IMR-90 (cell line): ENCODE measurements around the gene FTHL17. TPM values are rescaled to one million over a fixed set of nuclear protein-coding genes. Genes with fewer than 3 reads are reported as not detected.

ENCODE experiments used
- ATAC-seq: fragments of 200-7000 bp; cut with Tn5 transposase; 2 replicates; pipeline ENCODE4 v1.9.1; 2020; ENCODE audit warnings: low read depth, mild to moderate bottlenecking, moderate library complexity
- BruUV-seq: library from RNA; stranded (reverse); fragments of 400-500 nt; replicated peaks from 2 replicates; lab custom pipeline; 2021; lab: Mats Ljungman, UMichigan
- CTCF ChIA-PET: fragments of 300-600 bp; formaldehyde crosslinking; extraction: SDS; loops from one replicate; lab custom pipeline; 2021; ENCODE audit warnings: antibody characterized with exemption; lab: Yijun Ruan, JAX
- POLR2A ChIA-PET: fragments of 300-600 bp; sonication (Branson Sonifier 250); formaldehyde crosslinking; loops from one replicate; lab custom pipeline; 2022; ENCODE audit warnings: antibody characterized with exemption; ENCODE audit not compliant: unreplicated experiment; lab: Charles Lee
- DNase-seq: peaks from one replicate; pipeline ENCODE4 v3.0.0; 2013
- H2AFZ ChIP-seq: replicated peaks from 2 replicates; pipeline ENCODE3; 2013; ENCODE audit warnings: low read length, mild to moderate bottlenecking; ENCODE audit not compliant: poor library complexity
- H2AK5ac ChIP-seq: 2 replicates; pipeline ENCODE4 v1.6.1; 2013; ENCODE audit warnings: low read depth, low read length, inconsistent platforms
- H2AK9ac ChIP-seq: replicated peaks from 2 replicates; pipeline ENCODE3; 2013; ENCODE audit warnings: mild to moderate bottlenecking, low read depth, low read length, moderate library complexity; ENCODE audit not compliant: poor library complexity
- H2BK120ac ChIP-seq: 2 replicates; pipeline ENCODE4 v1.6.1; 2013; ENCODE audit warnings: low read depth, low read length, inconsistent platforms
- H2BK15ac ChIP-seq: 3 replicates; pipeline ENCODE4 v1.6.1; 2013; ENCODE audit warnings: low read depth, low read length, inconsistent platforms
- H2BK20ac ChIP-seq: 2 replicates; pipeline ENCODE4 v1.6.1; 2013; ENCODE audit warnings: low read depth, mild to moderate bottlenecking, inconsistent platforms, low read length, moderate library complexity
- H2BK5ac ChIP-seq: 2 replicates; pipeline ENCODE4 v1.6.1; 2013; ENCODE audit warnings: mild to moderate bottlenecking, low read depth, low read length, inconsistent platforms; ENCODE audit not compliant: poor library complexity, severe bottlenecking
- H3K14ac ChIP-seq: replicated peaks from 2 replicates; pipeline ENCODE4 v1.6.1; 2013; ENCODE audit warnings: low read depth, low read length, inconsistent platforms
- H3K18ac ChIP-seq: 2 replicates; pipeline ENCODE4 v1.6.1; 2013; ENCODE audit warnings: low read depth, low read length, control low read depth
- H3K23ac ChIP-seq: 2 replicates; pipeline ENCODE4 v1.6.1; 2013; ENCODE audit warnings: low read depth, low read length, inconsistent platforms
- H3K27ac ChIP-seq: 2 replicates; pipeline ENCODE4 v1.5.1; 2013; ENCODE audit warnings: mild to moderate bottlenecking, control low read depth, low read length; ENCODE audit not compliant: insufficient read depth
- H3K27me3 ChIP-seq: 2 replicates; pipeline ENCODE4 v1.6.1; 2013; ENCODE audit warnings: low read length; ENCODE audit not compliant: control insufficient read depth, insufficient read depth
- H3K36me3 ChIP-seq: 2 replicates; pipeline ENCODE4 v1.6.1; 2013; ENCODE audit warnings: low read length, mixed read lengths; ENCODE audit not compliant: control insufficient read depth, insufficient read depth
- H3K4ac ChIP-seq: 2 replicates; pipeline ENCODE4 v1.6.1; 2013; ENCODE audit warnings: low read depth, low read length, inconsistent platforms
- H3K4me1 ChIP-seq: 2 replicates; pipeline ENCODE4 v1.6.1; 2013; ENCODE audit warnings: low read length, mixed read lengths; ENCODE audit not compliant: control insufficient read depth, insufficient read depth
- H3K4me2 ChIP-seq: 2 replicates; pipeline ENCODE4 v1.6.1; 2013; ENCODE audit warnings: low read depth, mild to moderate bottlenecking, control low read depth, low read length, moderate library complexity
- H3K4me3 ChIP-seq: 2 replicates; pipeline ENCODE4 v1.5.1; 2013; ENCODE audit warnings: low read depth, mild to moderate bottlenecking, control low read depth, low read length, moderate library complexity; ENCODE audit not compliant: insufficient read depth
- H3K56ac ChIP-seq: 2 replicates; pipeline ENCODE4 v1.6.1; 2013; ENCODE audit warnings: low read length, inconsistent platforms; ENCODE audit not compliant: insufficient read depth; ENCODE audit errors: extremely low read depth
- H3K79me1 ChIP-seq, 2 experiments: 2 replicates each; pipeline ENCODE4 v1.6.1; 2013; ENCODE audit warnings: low read length in 2 of 2, inconsistent platforms in 1 of 2, low read depth in 1 of 2
- H3K9ac ChIP-seq: 2 replicates; pipeline ENCODE4 v1.6.1; 2013; ENCODE audit warnings: low read depth, low read length, control low read depth
- H3K9me1 ChIP-seq: 2 replicates; pipeline ENCODE4 v1.6.1; 2013; ENCODE audit warnings: low read length, inconsistent platforms; ENCODE audit not compliant: insufficient read depth
- H3K9me3 ChIP-seq: 2 replicates; pipeline ENCODE4 v1.6.1; 2013; ENCODE audit warnings: low read length; ENCODE audit not compliant: control insufficient read depth, insufficient read depth
- H4K20me1 ChIP-seq: 2 replicates; pipeline ENCODE4 v1.6.1; 2013; ENCODE audit warnings: low read length, inconsistent platforms; ENCODE audit not compliant: insufficient read depth
- H4K5ac ChIP-seq: 2 replicates; pipeline ENCODE4 v1.6.1; 2013; ENCODE audit warnings: mild to moderate bottlenecking, low read depth, low read length, control low read depth
- H4K8ac ChIP-seq, 2 experiments: 2 replicates each; pipeline ENCODE4 v1.6.1; 2013; ENCODE audit warnings: low read depth in 2 of 2, low read length in 2 of 2, control low read depth in 1 of 2, inconsistent platforms in 1 of 2
- H4K91ac ChIP-seq: 2 replicates; pipeline ENCODE4 v1.6.1; 2013; ENCODE audit warnings: low read depth, low read length, inconsistent platforms; ENCODE audit not compliant: insufficient read depth
- BHLHE40 ChIP-seq: fragments of 150-350 bp; IDR thresholded peaks from 2 replicates; pipeline ENCODE4 v1.6.1; 2016; ENCODE audit warnings: mild to moderate bottlenecking, low read depth, low read length
- ELK1 ChIP-seq: fragments of 150-350 bp; IDR thresholded peaks from 2 replicates; pipeline ENCODE4 v1.6.1; 2016; ENCODE audit warnings: low read depth, mild to moderate bottlenecking, low read length, moderate library complexity, borderline replicate concordance
- MAFK ChIP-seq: IDR thresholded peaks from 2 replicates; pipeline ENCODE4 v1.6.1; 2012; ENCODE audit warnings: low read depth, low read length, improper control_type of control experiment
- MAZ ChIP-seq: IDR thresholded peaks from 2 replicates; pipeline ENCODE4 v1.6.1; 2012; ENCODE audit warnings: low read depth, mild to moderate bottlenecking, low read length, improper control_type of control experiment, moderate library complexity, borderline replicate concordance
- MXI1 ChIP-seq: IDR thresholded peaks from 2 replicates; pipeline ENCODE4 v1.6.1; 2012; ENCODE audit warnings: low read depth, mild to moderate bottlenecking, low read length, moderate library complexity, borderline replicate concordance
- NFE2L2 ChIP-seq: fragments of 150-350 bp; IDR thresholded peaks from 2 replicates; pipeline ENCODE4 v1.6.1; 2016; ENCODE audit warnings: low read depth, mild to moderate bottlenecking, low read length
- RFX5 ChIP-seq: IDR thresholded peaks from 2 replicates; pipeline ENCODE4 v1.8.0; 2012; ENCODE audit warnings: low read depth, mild to moderate bottlenecking, low read length, moderate library complexity
- USF2 ChIP-seq: fragments of 150-350 bp; IDR thresholded peaks from 2 replicates; pipeline ENCODE4 v1.6.1; 2017; ENCODE audit warnings: mild to moderate bottlenecking, antibody characterized with exemption, low read length, low read depth
- WGBS, 2 experiments: methylation state at CpG; one replicate each; pipeline versions ENCODE4 v1.1.5 to v1.1.7; 2013; ENCODE audit warnings: missing lambda C conversion rate in 2 of 2; ENCODE audit not compliant: insufficient read length in 1 of 2; ENCODE audit errors: extremely low coverage in 2 of 2; 5-methylcytosine and 5-hydroxymethylcytosine counted together
- dilution Hi-C: fragments of 300-500 bp; cut with HindIII; formaldehyde crosslinking; loops from one replicate; pipeline ENCODE4 v1.14.3; 2018; ENCODE audit warnings: low sequenced_read_pairs; ENCODE audit not compliant: unreplicated experiment
- in situ Hi-C: fragments of 300-500 bp; cut with MboI; formaldehyde crosslinking; loops from 3 replicates; pipeline ENCODE4 v1.14.3; 2019; ENCODE audit warnings: low sequenced_read_pairs, inconsistent platforms, mixed read lengths
- intact Hi-C: fragments of 100-400 bp; cut with micrococcal nuclease; formaldehyde crosslinking; loops from 2 replicates; pipeline ENCODE4 v1.10.0; 2022
- polyA plus RNA-seq, 3 experiments: library from polyadenylated mRNA; depleted of rRNA; stranded (reverse); fragments of >200 nt; gene quantifications; 2 replicates each; pipeline ENCODE4 v1.2.3, GENCODE V29; 2012; ENCODE audit warnings: low replicate concordance in 1 of 3
- total RNA-seq: library from RNA; depleted of rRNA; stranded (reverse); fragments of >200 nt; gene quantifications from 2 replicates; pipeline ENCODE4 v1.2.3, GENCODE V29; 2012; rRNA removed

FTHL17 gene
- total and polyA plus RNA-seq, 2 of the 4 experiments (the other 2 are of a cell fraction) = not detected

DNA sequence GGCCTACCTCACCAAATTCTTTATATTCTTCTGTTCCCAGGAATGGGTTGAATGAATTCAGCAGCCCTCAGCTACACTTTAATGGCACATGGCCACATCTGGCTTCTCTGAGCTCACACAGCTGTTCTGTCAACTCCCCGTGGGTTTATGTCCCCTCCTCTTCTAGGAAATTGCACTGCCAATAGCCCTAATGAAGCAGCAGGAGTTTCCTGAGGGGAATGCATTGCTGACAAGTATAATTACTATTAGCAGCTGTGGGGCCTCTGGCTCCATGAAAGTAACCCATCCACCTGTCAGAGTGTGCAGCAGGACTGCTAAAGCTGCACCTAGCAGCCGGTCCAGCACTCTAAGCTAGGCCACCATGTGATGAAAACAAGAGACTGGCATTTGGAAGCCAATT lies 50.3 kb downstream of the FTHL17 start:
- in situ Hi-C loops = no loop called here

More for the DNA sequence above, 50.3 kb downstream of the FTHL17 start:
- TF ChIP-seq ELK1 (no peak), NFE2L2 (no peak), USF2 (no peak), MXI1 (no peak), MAZ (no peak), MAFK (no peak), BHLHE40 (no peak), RFX5 (no peak)
- no peaks in the 10 kb centered on the region for H3K9me1 ChIP-seq
- no peaks in the 10 kb centered on the region for H3K9me3 ChIP-seq
- H3K79me1 ChIP-seq = no peaks in the 10 kb centered on the region
- no peak overlapping the region for H2AK5ac ChIP-seq
- no peak overlapping the region for H2AFZ ChIP-seq
- ChIA-PET CTCF (interaction anchor here (1.0 kb wide), 1 partner anchor 18 kb away, joined by 3 read pairs; no protein-coding TSS in a partner anchor), POLR2A (no interaction called here)
- H3K18ac ChIP-seq = no peak overlapping the region
- no peak overlapping the region for H2BK120ac ChIP-seq
- intact Hi-C loops = no loop called here
- 20% methylated on average over 1 of the region's 2 CpGs; no CpG with 5 or more reads in 1 of the 2 experiments for WGBS, 2 experiments
- H4K20me1 ChIP-seq = no peaks in the 10 kb centered on the region
- H2BK5ac ChIP-seq = no peak overlapping the region
- H3K23ac ChIP-seq = no peak overlapping the region
- no peak overlapping the region for H4K8ac ChIP-seq
- no TSS peak for BruUV-seq
- H2BK20ac ChIP-seq = no peak overlapping the region
- H3K56ac ChIP-seq = no peak overlapping the region
- H3K27me3 ChIP-seq = no peaks in the 10 kb centered on the region
- no peak overlapping the region for H2BK15ac ChIP-seq
- DNase-seq (no peak), ATAC-seq (no peak)
- H3K4me1 ChIP-seq = no peaks in the 10 kb centered on the region
- no peaks in the 10 kb centered on the region for H3K36me3 ChIP-seq
- dilution Hi-C loops = no loop called here
- H4K5ac ChIP-seq = no peak overlapping the region
- no peak overlapping the region for H4K91ac ChIP-seq
- no peak overlapping the region for H3K27ac ChIP-seq
- H3K4me3 ChIP-seq = no peak overlapping the region
- H3K4ac ChIP-seq = no peak overlapping the region
- no peak overlapping the region for H2AK9ac ChIP-seq
- no peak overlapping the region for H3K4me2 ChIP-seq
- H3K9ac ChIP-seq = no peak overlapping the region
- no peak overlapping the region for H3K14ac ChIP-seq

Other genes with a start within 250 kb of the FTHL17 start
- 4.7 and 6.1 TPM in 2 replicates for gene TAB3, start 182.8 kb downstream of the FTHL17 start, total RNA-seq
- gene TAB3, start 182.8 kb downstream of the FTHL17 start, polyA plus RNA-seq (2012; rRNA removed) = 6.0 and 6.4 TPM in 2 replicates